Upper lobe of left lung (tissue), 6 donors: Measurements from ENCODE around the gene GLCE. TPM values are rescaled to one million over a fixed set of nuclear protein-coding genes. Genes with fewer than 3 reads are reported as not detected.
A peak's percentile ranks its signal among the peaks of the same experiment; 100 is the strongest.
"Not testable (repeated sequence)": the region's sequence is repeated elsewhere in the genome, so short reads cannot be mapped to it uniquely, and the experiment has no call there.

ENCODE experiments used
- ATAC-seq, 2 donors: fragments of 200-7000 bp; cut with Tn5 transposase; one replicate each; pipeline ENCODE4 v1.9.1; 2022; ENCODE audit warnings: mild to moderate bottlenecking in 2 of 2, moderate library complexity in 2 of 2; ENCODE audit not compliant: low FRiP score in 2 of 2
- DNase-seq, 2 donors: peaks; one replicate each; pipeline ENCODE4 v3.0.0-alpha.2; 2019 to 2020
- H3K27ac ChIP-seq, 4 donors: fragments of 200-600 bp; sonication (generic); one replicate each; pipeline ENCODE4 v1.5.1; 2016 to 2019
- H3K27me3 ChIP-seq, 4 donors: fragments of 200-600 bp; sonication (generic); one replicate each; pipeline ENCODE4 v1.5.1; 2017 to 2019
- H3K36me3 ChIP-seq, 4 donors: fragments of 200-600 bp; sonication (generic); one replicate each; pipeline ENCODE4 v1.5.1; 2016 to 2019
- H3K4me1 ChIP-seq, 4 donors: fragments of 200-600 bp; sonication (generic); one replicate each; pipeline ENCODE4 v1.5.1; 2018 to 2019
- H3K4me3 ChIP-seq, 4 donors: fragments of 200-600 bp; sonication (generic); one replicate each; pipeline ENCODE4 v1.5.1; 2017 to 2019; ENCODE audit warnings: mild to moderate bottlenecking in 2 of 4, moderate library complexity in 1 of 4
- H3K9me3 ChIP-seq, 4 donors: fragments of 200-600 bp; sonication (generic); one replicate each; pipeline ENCODE4 v1.5.1; 2018 to 2019
- EP300 ChIP-seq, 4 donors: sonication (generic); formaldehyde crosslinking; IDR thresholded peaks; one replicate each; pipeline ENCODE4 v1.5.1; 2017; ENCODE audit warnings: antibody characterized with exemption in 4 of 4, control low read depth in 2 of 4
- POLR2A ChIP-seq, 4 donors: fragments of 450-650 bp; IDR thresholded peaks; one replicate each; pipeline ENCODE4 v1.5.1; 2016 to 2017; ENCODE audit warnings: antibody characterized with exemption in 4 of 4, mild to moderate bottlenecking in 2 of 4
- POLR2AphosphoS5 ChIP-seq, 2 donors: sonication (generic); formaldehyde crosslinking; IDR thresholded peaks; one replicate each; pipeline ENCODE4 v1.5.1; 2017; ENCODE audit warnings: antibody characterized with exemption in 2 of 2
- WGBS, 2 donors: methylation state at CpG; one replicate each; pipeline ENCODE4 v1.1.5; 2017 to 2018; 5-methylcytosine and 5-hydroxymethylcytosine counted together
- total RNA-seq, 6 donors: library from RNA; depleted of rRNA in 4 of 6; stranded (reverse); fragments of >200 nt in 4 of 6; gene quantifications; one replicate each; pipeline versions ENCODE4 v1.1.0 to v1.2.1, GENCODE V29; 2016 to 2021
- TF ChIP-seq, protein P1 (sequence below), 6 experiments: fragments of 450-650 bp in 4 of 6; fragments of 200-600 bp in 2 of 6; sonication (generic) in 2 of 6; IDR thresholded peaks; one replicate each; pipeline ENCODE4 v1.5.1; 2016 to 2019; ENCODE audit warnings: antibody characterized with exemption in 6 of 6
- donor health status: DM: no; HTN: no; CAD: no; lungs with moderate emphysema.
- donor health status: DM: no; HTN: yes; CAD: no; lungs with severe emphysema.

Gene GLCE
- total RNA-seq, 6 donors from 2014 or later, result 12.5 to 24.8 (median 17.2) TPM

DNA sequence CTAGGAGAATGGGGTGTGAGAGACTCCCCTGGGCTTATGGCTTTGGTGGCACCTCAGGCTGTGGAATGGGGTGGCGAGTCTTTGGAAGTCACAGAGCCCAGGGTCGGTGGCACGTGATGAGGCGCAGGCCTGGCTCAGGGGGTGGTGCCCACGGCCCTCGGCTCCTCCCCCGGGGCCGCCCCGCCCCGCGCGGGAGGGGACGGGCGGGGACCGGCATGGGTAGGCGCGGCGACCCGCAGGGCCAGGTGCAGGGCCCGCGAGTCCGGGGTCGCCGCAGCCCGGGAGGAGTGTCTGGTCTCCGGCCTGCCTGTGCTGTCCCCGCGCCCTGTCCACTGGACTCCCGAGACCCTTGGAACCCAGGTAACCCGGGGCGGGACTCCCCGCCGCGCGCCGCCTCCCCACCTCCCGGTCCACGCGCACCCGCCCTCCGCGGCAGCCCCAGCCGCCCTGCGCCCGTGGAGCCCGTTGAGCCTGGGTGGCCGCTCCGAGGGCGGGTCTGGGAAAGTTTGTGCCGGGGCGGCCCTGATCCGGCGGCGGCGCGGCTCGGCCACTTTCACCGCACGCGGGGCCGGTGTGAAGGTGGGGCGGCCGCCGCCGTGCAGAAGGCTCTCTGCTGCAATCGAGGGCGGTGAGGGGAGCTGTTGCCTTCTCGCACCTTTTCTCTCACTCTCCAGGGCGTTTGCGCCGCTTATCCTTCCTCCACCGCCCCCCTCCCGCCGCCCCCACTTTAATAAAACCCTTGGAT is 138.4 kb downstream of the GLCE start, which contains the start of gene PAQR5:
PAQR5 (plus strand) TSS at position 216 of the 745 bp plus-strand sequence. CDS start 61,169 bp downstream, outside the sequence.
- peak; percentile 80 to 93 for DNase-seq
- H3K27ac ChIP-seq, result peak within 1 kb of the TSS; percentile 51 to 76 (median 65)

DNA sequence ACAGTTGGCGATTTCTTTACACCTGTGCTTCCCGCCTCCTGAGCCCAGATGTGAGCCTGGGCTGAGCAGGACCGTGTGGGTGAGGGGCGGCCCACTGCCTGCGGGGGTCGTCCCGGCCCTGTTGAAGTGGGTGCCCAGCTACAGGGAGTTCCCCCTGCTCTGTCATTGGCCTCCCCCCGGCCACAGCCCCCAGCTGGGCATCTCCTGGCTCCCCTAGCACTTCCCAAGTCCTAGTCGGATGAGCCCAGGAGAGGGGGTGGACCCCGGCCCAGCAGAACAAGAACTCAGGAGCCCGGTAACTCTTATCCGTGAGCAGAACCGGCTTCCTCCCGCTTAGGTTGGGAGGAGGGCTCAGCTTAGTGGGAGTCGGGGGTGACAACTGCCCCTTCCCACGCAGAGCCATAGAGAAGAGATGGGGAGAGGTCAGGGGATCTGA is 139.0 kb downstream of the GLCE start:
- DNase-seq (no peak), ATAC-seq (no peak)
- TF ChIP-seq POLR2A (IDR thresholded peaks at IDR 0.05) (no peak), EP300 (IDR thresholded peaks at IDR 0.05) (no peak), POLR2AphosphoS5 (IDR thresholded peaks at IDR 0.05) (no peak)
- TF ChIP-seq, protein P1, sequence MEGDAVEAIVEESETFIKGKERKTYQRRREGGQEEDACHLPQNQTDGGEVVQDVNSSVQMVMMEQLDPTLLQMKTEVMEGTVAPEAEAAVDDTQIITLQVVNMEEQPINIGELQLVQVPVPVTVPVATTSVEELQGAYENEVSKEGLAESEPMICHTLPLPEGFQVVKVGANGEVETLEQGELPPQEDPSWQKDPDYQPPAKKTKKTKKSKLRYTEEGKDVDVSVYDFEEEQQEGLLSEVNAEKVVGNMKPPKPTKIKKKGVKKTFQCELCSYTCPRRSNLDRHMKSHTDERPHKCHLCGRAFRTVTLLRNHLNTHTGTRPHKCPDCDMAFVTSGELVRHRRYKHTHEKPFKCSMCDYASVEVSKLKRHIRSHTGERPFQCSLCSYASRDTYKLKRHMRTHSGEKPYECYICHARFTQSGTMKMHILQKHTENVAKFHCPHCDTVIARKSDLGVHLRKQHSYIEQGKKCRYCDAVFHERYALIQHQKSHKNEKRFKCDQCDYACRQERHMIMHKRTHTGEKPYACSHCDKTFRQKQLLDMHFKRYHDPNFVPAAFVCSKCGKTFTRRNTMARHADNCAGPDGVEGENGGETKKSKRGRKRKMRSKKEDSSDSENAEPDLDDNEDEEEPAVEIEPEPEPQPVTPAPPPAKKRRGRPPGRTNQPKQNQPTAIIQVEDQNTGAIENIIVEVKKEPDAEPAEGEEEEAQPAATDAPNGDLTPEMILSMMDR (IDR thresholded peaks at IDR 0.05), result no peak
- H3K4me3 ChIP-seq, result peak overlapping the region; percentile 12 to 81 (median 61)
- 36 to 60% methylated on average over 1 to 15 of the region's 16 CpGs for WGBS, 2 donors
- H3K27me3 ChIP-seq, result peaks cover 0 to 12% (median 5%) of the 10 kb centered on the region in 4 donors
- H3K27ac ChIP-seq, result peak overlapping the region in 2 of 4 donors; percentile 72 to 76
- H3K4me1 ChIP-seq, result peaks cover 5 to 23% (median 11%) of the 10 kb centered on the region in 4 donors
- H3K36me3 ChIP-seq, result no peaks in the 10 kb centered on the region
- H3K9me3 ChIP-seq, result no peaks in the 10 kb centered on the region

More for the DNA sequence above, 138.4 kb downstream of the GLCE start, which contains the start of gene PAQR5:
- Histone ChIP-seq H3K27me3 (peaks cover 0 to 12% (median 5%) of the 10 kb centered on the region in 4 donors), H3K4me1 (peaks cover 5 to 19% (median 11%) of the 10 kb centered on the region in 4 donors), H3K4me3 (peak within 1 kb of the TSS; percentile 34 to 81 (median 61)), H3K9me3 (no peaks in the 10 kb centered on the region), H3K36me3 (no peaks in the 10 kb centered on the region)
- TF ChIP-seq, protein P1 (IDR thresholded peaks at IDR 0.05), result no peak
- TF ChIP-seq POLR2A (IDR thresholded peaks at IDR 0.05) (peak in 2 of 4 donors; percentile 37 to 67), EP300 (IDR thresholded peaks at IDR 0.05) (no peak), POLR2AphosphoS5 (IDR thresholded peaks at IDR 0.05) (peak in 1 of 2 donors; percentile 22)
- WGBS, 2 donors, result 0 to 1% methylated on average over 3 to 22 of the region's 74 CpGs
- ATAC-seq, result peak; percentile 84 to 88

DNA sequence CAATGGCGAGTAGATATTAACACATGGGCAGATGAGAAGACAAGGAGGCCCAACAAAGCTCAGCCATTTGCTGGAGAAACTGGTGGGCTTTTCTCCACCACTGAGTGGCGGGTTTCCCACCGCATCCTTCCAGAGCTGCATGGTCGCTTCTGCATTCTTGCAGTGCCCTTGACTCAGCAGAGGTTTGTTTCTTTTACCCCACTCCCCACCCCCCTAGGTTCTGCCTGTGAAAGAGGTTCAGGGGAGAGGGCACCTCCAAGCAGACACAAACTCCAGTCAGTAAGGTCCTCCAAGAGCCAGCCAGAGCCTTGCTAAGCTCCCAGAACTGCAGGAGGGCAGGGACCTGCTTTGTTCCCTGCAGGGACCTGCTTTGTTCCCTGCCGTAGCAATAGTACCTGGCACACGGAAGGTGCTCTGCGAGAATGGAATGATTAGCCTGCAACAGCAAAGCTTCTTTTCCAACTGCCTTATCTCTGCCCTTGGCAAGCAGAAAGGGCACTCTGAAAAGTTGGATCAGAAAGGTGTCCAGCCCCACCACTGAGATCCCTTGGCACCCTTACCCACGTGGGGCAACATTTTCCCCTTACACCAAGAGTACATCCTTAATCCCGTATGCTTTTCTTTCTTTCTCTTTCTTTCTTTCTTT is 139.6 kb downstream of the GLCE start:
- ATAC-seq (no peak), DNase-seq (no peak)
- WGBS, 2 donors, result 64 to 66% methylated on average over 8 to 9 of the region's 9 CpGs
- Histone ChIP-seq H3K27me3 (peaks cover 0 to 12% (median 5%) of the 10 kb centered on the region in 4 donors), H3K4me3 (peak overlapping the region in 3 of 4 donors; percentile 58 to 81 (median 64)), H3K4me1 (peaks cover 8 to 29% (median 11%) of the 10 kb centered on the region in 4 donors), H3K36me3 (no peaks in the 10 kb centered on the region), H3K9me3 (no peaks in the 10 kb centered on the region), H3K27ac (no peak overlapping the region)
- TF ChIP-seq, protein P1 (IDR thresholded peaks at IDR 0.05), result no peak
- TF ChIP-seq POLR2AphosphoS5 (IDR thresholded peaks at IDR 0.05) (no peak), EP300 (IDR thresholded peaks at IDR 0.05) (no peak), POLR2A (IDR thresholded peaks at IDR 0.05) (no peak)

DNA sequence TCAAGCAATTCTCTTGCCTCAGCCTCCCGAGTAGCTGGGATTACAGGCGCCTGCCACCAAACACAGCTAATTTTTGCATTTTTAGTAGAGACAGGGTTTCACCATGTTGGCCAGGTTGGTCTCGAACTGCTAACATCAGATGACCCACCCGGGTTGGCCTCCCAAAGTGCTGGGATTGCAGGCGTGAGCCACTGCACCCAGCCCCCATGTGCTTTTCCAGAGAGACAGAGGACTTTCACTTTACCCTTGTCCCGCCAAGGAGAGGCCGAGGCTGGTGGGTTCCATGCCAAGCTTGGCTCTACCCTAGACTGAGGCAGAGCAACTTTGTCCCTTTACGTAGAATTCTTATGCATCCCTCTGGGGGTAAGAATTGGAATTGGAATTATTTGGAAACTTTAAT is 140.7 kb downstream of the GLCE start:
- WGBS, 2 donors, result 93 to 95% methylated on average over 3 to 8 of the region's 8 CpGs
- not testable (repeated sequence) for H3K36me3 ChIP-seq, ATAC-seq, DNase-seq, H3K27ac ChIP-seq, H3K4me3 ChIP-seq, H3K9me3 ChIP-seq
- peaks cover 11 to 34% (median 12%) of the 10 kb centered on the region in 4 donors for H3K4me1 ChIP-seq
- H3K27me3 ChIP-seq, result peaks cover 0 to 12% (median 5%) of the 10 kb centered on the region in 4 donors

DNA sequence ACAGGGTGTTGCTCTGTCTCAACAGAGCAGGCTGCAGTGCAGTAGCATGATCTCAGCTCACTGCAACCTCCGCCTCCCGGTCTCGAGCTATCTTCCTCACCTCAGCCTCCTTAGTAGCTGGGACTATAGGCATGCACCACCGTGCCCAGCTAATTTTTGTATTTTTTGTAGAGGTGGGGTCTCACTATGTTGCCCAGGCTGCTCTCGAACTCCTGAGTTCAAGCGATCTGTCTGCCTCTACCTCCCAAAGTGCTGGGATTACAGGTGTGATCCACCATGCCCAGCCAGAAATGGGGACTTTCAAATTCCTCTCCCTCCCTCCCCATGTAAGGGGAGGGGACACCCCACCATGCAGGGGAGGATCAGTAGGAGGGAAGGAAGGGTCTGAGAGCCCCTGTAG is 141.7 kb downstream of the GLCE start:
- ATAC-seq, H3K27ac ChIP-seq, H3K36me3 ChIP-seq, H3K9me3 ChIP-seq, DNase-seq, H3K4me3 ChIP-seq: not testable (repeated sequence)
- WGBS, 2 donors, result 86 to 95% methylated on average over 6 of the region's 6 CpGs
- H3K27me3 ChIP-seq, result peaks cover 0 to 12% (median 5%) of the 10 kb centered on the region in 4 donors
- H3K4me1 ChIP-seq, result peaks cover 11 to 35% (median 13%) of the 10 kb centered on the region in 4 donors
